WTC11 (cell line): ENCODE data around the gene HMGB1. TPM values are rescaled to one million over a fixed set of nuclear protein-coding genes. Genes with fewer than 3 reads are reported as not detected.

Source experiments
- ATAC-seq: fragments of 200-7000 bp; cut with Tn5 transposase; 2 replicates; pipeline ENCODE4 v1.10.0; 2021; ENCODE audit warnings: mild to moderate bottlenecking, moderate library complexity
- CTCF ChIA-PET: fragments of 300-600 bp; sonication (Branson Sonifier 250); formaldehyde crosslinking; loops from one replicate; lab custom pipeline; 2021; ENCODE audit warnings: antibody characterized with exemption; lab: Charles Lee
- POLR2A ChIA-PET: fragments of 350-600 bp; sonication (Branson Sonifier 250); formaldehyde crosslinking; loops from one replicate; lab custom pipeline; 2021; ENCODE audit warnings: antibody characterized with exemption; lab: Charles Lee
- DNase-seq: peaks from one replicate; pipeline ENCODE4 v3.0.0; 2021; ENCODE audit warnings: low spot score
- H3K27ac Mint-ChIP-seq: 2 replicates; pipeline ENCODE4 v1.8.0; 2021; ENCODE audit warnings: mixed read lengths
- H3K27me3 Mint-ChIP-seq: 2 replicates; pipeline ENCODE4 v1.8.0; 2021; ENCODE audit warnings: low read depth, mild to moderate bottlenecking, moderate library complexity, mixed read lengths
- H3K36me3 Mint-ChIP-seq: 2 replicates; pipeline ENCODE4 v1.8.0; 2021; ENCODE audit warnings: mixed read lengths
- H3K4me1 Mint-ChIP-seq: 2 replicates; pipeline ENCODE4 v1.8.0; 2022; ENCODE audit warnings: mixed read lengths
- H3K4me3 Mint-ChIP-seq: 2 replicates; pipeline ENCODE4 v1.8.0; 2021; ENCODE audit warnings: mild to moderate bottlenecking, moderate library complexity, mixed read lengths
- H3K9me3 Mint-ChIP-seq: 2 replicates; pipeline ENCODE4 v1.8.0; 2021; ENCODE audit warnings: mixed read lengths
- EMX1 ChIP-seq: fragments of 250-450 bp; sonication (Bioruptor Pico); IDR thresholded peaks from 2 replicates; pipeline ENCODE4 v1.8.0; 2021; ENCODE audit warnings: mild to moderate bottlenecking
- GTF2I ChIP-seq: fragments of 250-450 bp; sonication (Bioruptor Pico); conservative IDR thresholded peaks from 2 replicates; pipeline ENCODE4 v1.4.0; 2021; ENCODE audit warnings: mild to moderate bottlenecking
- JAZF1 ChIP-seq: fragments of 250-450 bp; sonication (Bioruptor Pico); IDR thresholded peaks from 2 replicates; pipeline ENCODE4 v1.9.0; 2021; ENCODE audit warnings: moderate library complexity, mild to moderate bottlenecking, inconsistent platforms
- MXD4 ChIP-seq: fragments of 250-450 bp; sonication (Bioruptor Pico); IDR thresholded peaks from 2 replicates; pipeline ENCODE4 v1.8.0; 2021; ENCODE audit warnings: mild to moderate bottlenecking, moderate library complexity, borderline replicate concordance
- TEAD4 ChIP-seq: sonication (generic); formaldehyde crosslinking; IDR thresholded peaks from 2 replicates; pipeline ENCODE4 v1.8.0; 2022; ENCODE audit warnings: mild to moderate bottlenecking, missing genetic modification reagents
- ZNF671 ChIP-seq: fragments of 250-450 bp; sonication (Bioruptor Pico); IDR thresholded peaks from 2 replicates; pipeline ENCODE4 v1.8.0; 2021; ENCODE audit warnings: mild to moderate bottlenecking
- total RNA-seq: library from RNA; stranded (reverse); gene quantifications from 3 replicates; pipeline ENCODE4 v1.2.3, GENCODE V29; 2021
- TF ChIP-seq, protein P1 (sequence below): sonication (generic); formaldehyde crosslinking; IDR thresholded peaks from 2 replicates; pipeline ENCODE4 v1.8.1; 2023; ENCODE audit warnings: mild to moderate bottlenecking, missing genetic modification reagents, borderline replicate concordance
- TF ChIP-seq, protein P2 (sequence below): sonication (generic); formaldehyde crosslinking; IDR thresholded peaks from 2 replicates; pipeline ENCODE4 v1.8.0; 2023; ENCODE audit warnings: missing genetic modification reagents, mild to moderate bottlenecking, borderline replicate concordance
- TF ChIP-seq, protein P3 (sequence below): sonication (generic); formaldehyde crosslinking; IDR thresholded peaks from 2 replicates; pipeline ENCODE4 v1.8.1; 2023; ENCODE audit warnings: mild to moderate bottlenecking, missing genetic modification reagents, moderate library complexity
- TF ChIP-seq, protein P4 (sequence below): sonication (generic); formaldehyde crosslinking; IDR thresholded peaks from 2 replicates; pipeline ENCODE4 v1.8.1; 2023; ENCODE audit warnings: mild to moderate bottlenecking, missing genetic modification reagents
- TF ChIP-seq, protein P5 (sequence below): sonication (generic); formaldehyde crosslinking; IDR thresholded peaks from 2 replicates; pipeline ENCODE4 v1.8.1; 2022; ENCODE audit warnings: mild to moderate bottlenecking, missing genetic modification reagents, moderate library complexity, borderline replicate concordance
- TF ChIP-seq, protein P6 (sequence below): fragments of 250-450 bp; sonication (Bioruptor Pico); IDR thresholded peaks from 2 replicates; pipeline ENCODE4 v1.9.0; 2021; ENCODE audit warnings: moderate library complexity, mild to moderate bottlenecking, inconsistent platforms, borderline replicate concordance
- TF ChIP-seq, protein P7 (sequence below): fragments of 250-450 bp; sonication (Bioruptor Pico); IDR thresholded peaks from 2 replicates; pipeline ENCODE4 v1.9.0; 2021; ENCODE audit warnings: mild to moderate bottlenecking, borderline replicate concordance
- TF ChIP-seq, protein P8 (sequence below): fragments of 250-450 bp; sonication (Bioruptor Pico); IDR thresholded peaks from 2 replicates; pipeline ENCODE4 v2.1.2; 2022; ENCODE audit warnings: mild to moderate bottlenecking, moderate library complexity
- TF ChIP-seq, protein P9 (sequence below): sonication (generic); formaldehyde crosslinking; IDR thresholded peaks from 2 replicates; pipeline ENCODE4 v1.8.1; 2023; ENCODE audit warnings: mild to moderate bottlenecking, moderate library complexity, missing genetic modification reagents

HMGB1 gene
- total RNA-seq, 1 experiment from 2014 or later = 640 TPM

DNA sequence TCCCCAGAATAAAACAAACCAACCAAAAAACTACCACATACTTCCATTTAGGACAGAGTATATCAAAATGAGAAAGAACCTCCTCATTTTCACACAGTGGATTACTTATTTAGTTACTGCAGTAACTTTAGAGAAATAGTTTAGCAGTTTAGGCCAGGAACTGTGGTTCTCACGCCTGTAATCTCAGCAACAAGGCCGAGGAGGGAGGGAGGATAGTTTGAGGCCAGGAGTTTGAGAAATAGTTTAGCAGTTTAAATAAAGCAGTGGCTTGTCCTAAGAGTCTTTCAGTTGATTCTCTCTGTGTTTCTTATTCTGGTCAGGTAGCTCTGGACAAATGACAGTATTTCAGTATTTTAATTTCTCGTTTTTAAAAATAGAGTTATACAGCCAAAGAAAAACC is 9.4 kb downstream of the HMGB1 start (continued):
- TF ChIP-seq, protein P1, sequence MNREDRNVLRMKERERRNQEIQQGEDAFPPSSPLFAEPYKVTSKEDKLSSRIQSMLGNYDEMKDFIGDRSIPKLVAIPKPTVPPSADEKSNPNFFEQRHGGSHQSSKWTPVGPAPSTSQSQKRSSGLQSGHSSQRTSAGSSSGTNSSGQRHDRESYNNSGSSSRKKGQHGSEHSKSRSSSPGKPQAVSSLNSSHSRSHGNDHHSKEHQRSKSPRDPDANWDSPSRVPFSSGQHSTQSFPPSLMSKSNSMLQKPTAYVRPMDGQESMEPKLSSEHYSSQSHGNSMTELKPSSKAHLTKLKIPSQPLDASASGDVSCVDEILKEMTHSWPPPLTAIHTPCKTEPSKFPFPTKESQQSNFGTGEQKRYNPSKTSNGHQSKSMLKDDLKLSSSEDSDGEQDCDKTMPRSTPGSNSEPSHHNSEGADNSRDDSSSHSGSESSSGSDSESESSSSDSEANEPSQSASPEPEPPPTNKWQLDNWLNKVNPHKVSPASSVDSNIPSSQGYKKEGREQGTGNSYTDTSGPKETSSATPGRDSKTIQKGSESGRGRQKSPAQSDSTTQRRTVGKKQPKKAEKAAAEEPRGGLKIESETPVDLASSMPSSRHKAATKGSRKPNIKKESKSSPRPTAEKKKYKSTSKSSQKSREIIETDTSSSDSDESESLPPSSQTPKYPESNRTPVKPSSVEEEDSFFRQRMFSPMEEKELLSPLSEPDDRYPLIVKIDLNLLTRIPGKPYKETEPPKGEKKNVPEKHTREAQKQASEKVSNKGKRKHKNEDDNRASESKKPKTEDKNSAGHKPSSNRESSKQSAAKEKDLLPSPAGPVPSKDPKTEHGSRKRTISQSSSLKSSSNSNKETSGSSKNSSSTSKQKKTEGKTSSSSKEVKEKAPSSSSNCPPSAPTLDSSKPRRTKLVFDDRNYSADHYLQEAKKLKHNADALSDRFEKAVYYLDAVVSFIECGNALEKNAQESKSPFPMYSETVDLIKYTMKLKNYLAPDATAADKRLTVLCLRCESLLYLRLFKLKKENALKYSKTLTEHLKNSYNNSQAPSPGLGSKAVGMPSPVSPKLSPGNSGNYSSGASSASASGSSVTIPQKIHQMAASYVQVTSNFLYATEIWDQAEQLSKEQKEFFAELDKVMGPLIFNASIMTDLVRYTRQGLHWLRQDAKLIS (CRISPR knock-in tag) = no peak
- no peak for TF ChIP-seq TEAD4 (CRISPR knock-in tag)
- TF ChIP-seq, protein P2, sequence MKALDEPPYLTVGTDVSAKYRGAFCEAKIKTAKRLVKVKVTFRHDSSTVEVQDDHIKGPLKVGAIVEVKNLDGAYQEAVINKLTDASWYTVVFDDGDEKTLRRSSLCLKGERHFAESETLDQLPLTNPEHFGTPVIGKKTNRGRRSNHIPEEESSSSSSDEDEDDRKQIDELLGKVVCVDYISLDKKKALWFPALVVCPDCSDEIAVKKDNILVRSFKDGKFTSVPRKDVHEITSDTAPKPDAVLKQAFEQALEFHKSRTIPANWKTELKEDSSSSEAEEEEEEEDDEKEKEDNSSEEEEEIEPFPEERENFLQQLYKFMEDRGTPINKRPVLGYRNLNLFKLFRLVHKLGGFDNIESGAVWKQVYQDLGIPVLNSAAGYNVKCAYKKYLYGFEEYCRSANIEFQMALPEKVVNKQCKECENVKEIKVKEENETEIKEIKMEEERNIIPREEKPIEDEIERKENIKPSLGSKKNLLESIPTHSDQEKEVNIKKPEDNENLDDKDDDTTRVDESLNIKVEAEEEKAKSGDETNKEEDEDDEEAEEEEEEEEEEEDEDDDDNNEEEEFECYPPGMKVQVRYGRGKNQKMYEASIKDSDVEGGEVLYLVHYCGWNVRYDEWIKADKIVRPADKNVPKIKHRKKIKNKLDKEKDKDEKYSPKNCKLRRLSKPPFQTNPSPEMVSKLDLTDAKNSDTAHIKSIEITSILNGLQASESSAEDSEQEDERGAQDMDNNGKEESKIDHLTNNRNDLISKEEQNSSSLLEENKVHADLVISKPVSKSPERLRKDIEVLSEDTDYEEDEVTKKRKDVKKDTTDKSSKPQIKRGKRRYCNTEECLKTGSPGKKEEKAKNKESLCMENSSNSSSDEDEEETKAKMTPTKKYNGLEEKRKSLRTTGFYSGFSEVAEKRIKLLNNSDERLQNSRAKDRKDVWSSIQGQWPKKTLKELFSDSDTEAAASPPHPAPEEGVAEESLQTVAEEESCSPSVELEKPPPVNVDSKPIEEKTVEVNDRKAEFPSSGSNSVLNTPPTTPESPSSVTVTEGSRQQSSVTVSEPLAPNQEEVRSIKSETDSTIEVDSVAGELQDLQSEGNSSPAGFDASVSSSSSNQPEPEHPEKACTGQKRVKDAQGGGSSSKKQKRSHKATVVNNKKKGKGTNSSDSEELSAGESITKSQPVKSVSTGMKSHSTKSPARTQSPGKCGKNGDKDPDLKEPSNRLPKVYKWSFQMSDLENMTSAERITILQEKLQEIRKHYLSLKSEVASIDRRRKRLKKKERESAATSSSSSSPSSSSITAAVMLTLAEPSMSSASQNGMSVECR (CRISPR knock-in tag) = no peak
- TF ChIP-seq, protein P3, sequence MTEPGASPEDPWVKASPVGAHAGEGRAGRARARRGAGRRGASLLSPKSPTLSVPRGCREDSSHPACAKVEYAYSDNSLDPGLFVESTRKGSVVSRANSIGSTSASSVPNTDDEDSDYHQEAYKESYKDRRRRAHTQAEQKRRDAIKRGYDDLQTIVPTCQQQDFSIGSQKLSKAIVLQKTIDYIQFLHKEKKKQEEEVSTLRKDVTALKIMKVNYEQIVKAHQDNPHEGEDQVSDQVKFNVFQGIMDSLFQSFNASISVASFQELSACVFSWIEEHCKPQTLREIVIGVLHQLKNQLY (CRISPR knock-in tag) = no peak
- TF ChIP-seq, protein P4, sequence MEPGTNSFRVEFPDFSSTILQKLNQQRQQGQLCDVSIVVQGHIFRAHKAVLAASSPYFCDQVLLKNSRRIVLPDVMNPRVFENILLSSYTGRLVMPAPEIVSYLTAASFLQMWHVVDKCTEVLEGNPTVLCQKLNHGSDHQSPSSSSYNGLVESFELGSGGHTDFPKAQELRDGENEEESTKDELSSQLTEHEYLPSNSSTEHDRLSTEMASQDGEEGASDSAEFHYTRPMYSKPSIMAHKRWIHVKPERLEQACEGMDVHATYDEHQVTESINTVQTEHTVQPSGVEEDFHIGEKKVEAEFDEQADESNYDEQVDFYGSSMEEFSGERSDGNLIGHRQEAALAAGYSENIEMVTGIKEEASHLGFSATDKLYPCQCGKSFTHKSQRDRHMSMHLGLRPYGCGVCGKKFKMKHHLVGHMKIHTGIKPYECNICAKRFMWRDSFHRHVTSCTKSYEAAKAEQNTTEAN (CRISPR knock-in tag) = no peak

DNA sequence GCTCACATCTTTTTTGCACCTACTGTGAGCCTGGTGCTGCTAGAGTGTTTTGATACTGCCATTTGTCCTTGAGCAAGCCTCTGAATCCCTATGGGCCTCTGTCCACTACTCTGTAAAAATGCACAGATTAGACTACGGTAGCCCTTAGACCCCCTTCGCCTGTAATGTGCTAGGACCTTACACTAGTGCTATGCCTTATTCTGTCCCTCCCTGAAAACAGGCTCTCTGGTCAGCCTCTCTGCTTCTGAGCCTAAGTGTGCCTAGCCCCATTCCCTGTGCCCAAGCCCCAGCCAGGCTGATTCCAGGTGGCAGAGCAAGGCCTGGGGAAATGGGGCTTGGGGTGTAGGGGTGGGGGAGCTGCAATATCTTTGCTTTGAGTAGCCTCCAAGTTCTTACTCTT is 10.7 kb downstream of the HMGB1 start:
- Mint-ChIP-seq H3K27me3 (no peaks in the 10 kb centered on the region), H3K36me3 (peaks cover 10% of the 10 kb centered on the region), H3K9me3 (no peaks in the 10 kb centered on the region), H3K4me1 (no peaks in the 10 kb centered on the region), H3K4me3 (no peak overlapping the region), H3K27ac (0 out of 2 replicates have a peak overlapping the region, but pooled peaks have one; percentile 67)
- POLR2A ChIA-PET = interaction anchor here (0.7 to 1.4 kb wide), 3 partner anchors 11 to 530 kb away, joined by 3 to 7 read pairs (median 4); partner anchors contain the start of gene HMGB1
- DNase-seq (no peak), ATAC-seq (peak; percentile 36)
- CTCF ChIA-PET = interaction anchor here (1.0 to 1.2 kb wide), 2 partner anchors 9 to 47 kb away, joined by 3 read pairs; no protein-coding TSS in a partner anchor
- no peak for TF ChIP-seq EMX1 (CRISPR knock-in tag)
- no peak for TF ChIP-seq JAZF1 (CRISPR knock-in tag)
- TF ChIP-seq, protein P5, sequence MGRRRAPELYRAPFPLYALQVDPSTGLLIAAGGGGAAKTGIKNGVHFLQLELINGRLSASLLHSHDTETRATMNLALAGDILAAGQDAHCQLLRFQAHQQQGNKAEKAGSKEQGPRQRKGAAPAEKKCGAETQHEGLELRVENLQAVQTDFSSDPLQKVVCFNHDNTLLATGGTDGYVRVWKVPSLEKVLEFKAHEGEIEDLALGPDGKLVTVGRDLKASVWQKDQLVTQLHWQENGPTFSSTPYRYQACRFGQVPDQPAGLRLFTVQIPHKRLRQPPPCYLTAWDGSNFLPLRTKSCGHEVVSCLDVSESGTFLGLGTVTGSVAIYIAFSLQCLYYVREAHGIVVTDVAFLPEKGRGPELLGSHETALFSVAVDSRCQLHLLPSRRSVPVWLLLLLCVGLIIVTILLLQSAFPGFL = no peak
- TF ChIP-seq GTF2I (CRISPR knock-in tag) = no peak
- TF ChIP-seq, protein P6, sequence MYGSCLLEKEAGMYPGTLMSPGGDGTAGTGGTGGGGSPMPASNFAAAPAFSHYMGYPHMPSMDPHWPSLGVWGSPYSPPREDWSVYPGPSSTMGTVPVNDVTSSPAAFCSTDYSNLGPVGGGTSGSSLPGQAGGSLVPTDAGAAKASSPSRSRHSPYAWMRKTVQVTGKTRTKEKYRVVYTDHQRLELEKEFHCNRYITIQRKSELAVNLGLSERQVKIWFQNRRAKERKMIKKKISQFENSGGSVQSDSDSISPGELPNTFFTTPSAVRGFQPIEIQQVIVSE = no peak
- TF ChIP-seq, protein P7, sequence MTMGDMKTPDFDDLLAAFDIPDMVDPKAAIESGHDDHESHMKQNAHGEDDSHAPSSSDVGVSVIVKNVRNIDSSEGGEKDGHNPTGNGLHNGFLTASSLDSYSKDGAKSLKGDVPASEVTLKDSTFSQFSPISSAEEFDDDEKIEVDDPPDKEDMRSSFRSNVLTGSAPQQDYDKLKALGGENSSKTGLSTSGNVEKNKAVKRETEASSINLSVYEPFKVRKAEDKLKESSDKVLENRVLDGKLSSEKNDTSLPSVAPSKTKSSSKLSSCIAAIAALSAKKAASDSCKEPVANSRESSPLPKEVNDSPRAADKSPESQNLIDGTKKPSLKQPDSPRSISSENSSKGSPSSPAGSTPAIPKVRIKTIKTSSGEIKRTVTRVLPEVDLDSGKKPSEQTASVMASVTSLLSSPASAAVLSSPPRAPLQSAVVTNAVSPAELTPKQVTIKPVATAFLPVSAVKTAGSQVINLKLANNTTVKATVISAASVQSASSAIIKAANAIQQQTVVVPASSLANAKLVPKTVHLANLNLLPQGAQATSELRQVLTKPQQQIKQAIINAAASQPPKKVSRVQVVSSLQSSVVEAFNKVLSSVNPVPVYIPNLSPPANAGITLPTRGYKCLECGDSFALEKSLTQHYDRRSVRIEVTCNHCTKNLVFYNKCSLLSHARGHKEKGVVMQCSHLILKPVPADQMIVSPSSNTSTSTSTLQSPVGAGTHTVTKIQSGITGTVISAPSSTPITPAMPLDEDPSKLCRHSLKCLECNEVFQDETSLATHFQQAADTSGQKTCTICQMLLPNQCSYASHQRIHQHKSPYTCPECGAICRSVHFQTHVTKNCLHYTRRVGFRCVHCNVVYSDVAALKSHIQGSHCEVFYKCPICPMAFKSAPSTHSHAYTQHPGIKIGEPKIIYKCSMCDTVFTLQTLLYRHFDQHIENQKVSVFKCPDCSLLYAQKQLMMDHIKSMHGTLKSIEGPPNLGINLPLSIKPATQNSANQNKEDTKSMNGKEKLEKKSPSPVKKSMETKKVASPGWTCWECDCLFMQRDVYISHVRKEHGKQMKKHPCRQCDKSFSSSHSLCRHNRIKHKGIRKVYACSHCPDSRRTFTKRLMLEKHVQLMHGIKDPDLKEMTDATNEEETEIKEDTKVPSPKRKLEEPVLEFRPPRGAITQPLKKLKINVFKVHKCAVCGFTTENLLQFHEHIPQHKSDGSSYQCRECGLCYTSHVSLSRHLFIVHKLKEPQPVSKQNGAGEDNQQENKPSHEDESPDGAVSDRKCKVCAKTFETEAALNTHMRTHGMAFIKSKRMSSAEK = no peak
- TF ChIP-seq, protein P8, sequence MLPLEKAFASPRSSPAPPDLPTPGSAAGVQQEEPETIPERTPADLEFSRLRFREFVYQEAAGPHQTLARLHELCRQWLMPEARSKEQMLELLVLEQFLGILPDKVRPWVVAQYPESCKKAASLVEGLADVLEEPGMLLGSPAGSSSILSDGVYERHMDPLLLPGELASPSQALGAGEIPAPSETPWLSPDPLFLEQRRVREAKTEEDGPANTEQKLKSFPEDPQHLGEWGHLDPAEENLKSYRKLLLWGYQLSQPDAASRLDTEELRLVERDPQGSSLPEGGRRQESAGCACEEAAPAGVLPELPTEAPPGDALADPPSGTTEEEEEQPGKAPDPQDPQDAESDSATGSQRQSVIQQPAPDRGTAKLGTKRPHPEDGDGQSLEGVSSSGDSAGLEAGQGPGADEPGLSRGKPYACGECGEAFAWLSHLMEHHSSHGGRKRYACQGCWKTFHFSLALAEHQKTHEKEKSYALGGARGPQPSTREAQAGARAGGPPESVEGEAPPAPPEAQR (CRISPR knock-in tag) = no peak
- TF ChIP-seq, protein P9, sequence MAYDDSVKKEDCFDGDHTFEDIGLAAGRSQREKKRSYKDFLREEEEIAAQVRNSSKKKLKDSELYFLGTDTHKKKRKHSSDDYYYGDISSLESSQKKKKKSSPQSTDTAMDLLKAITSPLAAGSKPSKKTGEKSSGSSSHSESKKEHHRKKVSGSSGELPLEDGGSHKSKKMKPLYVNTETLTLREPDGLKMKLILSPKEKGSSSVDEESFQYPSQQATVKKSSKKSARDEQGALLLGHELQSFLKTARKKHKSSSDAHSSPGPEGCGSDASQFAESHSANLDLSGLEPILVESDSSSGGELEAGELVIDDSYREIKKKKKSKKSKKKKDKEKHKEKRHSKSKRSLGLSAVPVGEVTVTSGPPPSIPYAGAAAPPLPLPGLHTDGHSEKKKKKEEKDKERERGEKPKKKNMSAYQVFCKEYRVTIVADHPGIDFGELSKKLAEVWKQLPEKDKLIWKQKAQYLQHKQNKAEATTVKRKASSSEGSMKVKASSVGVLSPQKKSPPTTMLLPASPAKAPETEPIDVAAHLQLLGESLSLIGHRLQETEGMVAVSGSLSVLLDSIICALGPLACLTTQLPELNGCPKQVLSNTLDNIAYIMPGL (CRISPR knock-in tag) = no peak
- no peak for TF ChIP-seq ZNF671 (CRISPR knock-in tag)
- TF ChIP-seq MXD4 = no peak
